ENCODE measurements around the gene RAB31.

- no peak for TF ChIP-seq CTCF (IDR thresholded peaks at IDR 0.05; ENCODE audit: low read depth, low read length)
- TF ChIP-seq POLR2A (IDR thresholded peaks at IDR 0.05; ENCODE audit: extremely low read depth, insufficient read length): no peak
Measured at GRCh38 chr18:9685615-9685890, 22.5 kb upstream of the RAB31 start.
